Measurements from ENCODE around the gene PRDX2.

PRDX2 gene

GRCh38 chr19:12779162-12779993, 22.2 kb downstream of the PRDX2 start:
- DNase-seq, result peak; percentile 72

- DNase-seq, result no peak
These were observed 22.8 kb downstream of the PRDX2 start for GRCh38 chr19:12778905-12779161.

- peak; percentile 73 for DNase-seq
These were observed 23.3 kb downstream of the PRDX2 start for GRCh38 chr19:12778017-12778904.

- peak; percentile 92 for DNase-seq
These were observed 24.2 kb downstream of the PRDX2 start for GRCh38 chr19:12777217-12778016.

GRCh38 chr19:12774588-12775555, 26.7 kb downstream of the PRDX2 start, which contains the start of gene HOOK2:
Gene HOOK2, minus strand, starts transcription at chr19:12775552. Its CDS starts 103 bp downstream, at chr19:12775449.
- no peak for DNase-seq

- DNase-seq, result no peak
These were observed 28.0 kb downstream of the PRDX2 start for GRCh38 chr19:12773571-12773970.

- DNase-seq, result no peak
These were observed 29.3 kb downstream of the PRDX2 start for GRCh38 chr19:12772323-12772722.

GRCh38 chr19:12770922-12771321, 30.7 kb downstream of the PRDX2 start:
- no peak for DNase-seq

- no peak for DNase-seq
These were observed 31.9 kb downstream of the PRDX2 start for GRCh38 chr19:12769689-12770088.

- DNase-seq, result no peak
These were observed 33.9 kb downstream of the PRDX2 start for GRCh38 chr19:12767666-12768065.

GRCh38 chr19:12767150-12767549, 34.5 kb downstream of the PRDX2 start:
- no peak for DNase-seq

GRCh38 chr19:12766051-12766521, 35.5 kb downstream of the PRDX2 start:
- peak; percentile 90 for DNase-seq

- DNase-seq, result no peak
These were observed 36.9 kb downstream of the PRDX2 start for GRCh38 chr19:12764698-12765097.

- no peak for DNase-seq
These were observed 38.5 kb downstream of the PRDX2 start for GRCh38 chr19:12763100-12763499.

- DNase-seq, result no peak
These were observed 41.9 kb downstream of the PRDX2 start for GRCh38 chr19:12759686-12760085.

- peak; percentile 86 for DNase-seq
These were observed 43.9 kb downstream of the PRDX2 start for GRCh38 chr19:12757544-12758274.

GRCh38 chr19:12756150-12756883, 45.3 kb downstream of the PRDX2 start:
- DNase-seq, result no peak

GRCh38 chr19:12754465-12755196, 47.0 kb downstream of the PRDX2 start:
- no peak for DNase-seq

GRCh38 chr19:12752056-12752781, 49.4 kb downstream of the PRDX2 start:
- no peak for DNase-seq

Measured in suppressor macrophage treated with lipopolysaccharide for 4 hours (primary cell).